Tibial nerve (tissue), 4 donors: ENCODE measurements around the gene ECSIT. TPM values are rescaled to one million over a fixed set of nuclear protein-coding genes. Genes with fewer than 3 reads are reported as not detected.

Source experiments
- DNase-seq, 2 donors: peaks; one replicate each; pipeline ENCODE4 v3.0.0-alpha.2; 2019; ENCODE audit warnings: low spot score in 2 of 2
- H3K27ac ChIP-seq, 4 donors: fragments of 200-600 bp; sonication (generic) in 3 of 4; one replicate each; pipeline ENCODE4 v1.5.1; 2017 to 2019; ENCODE audit warnings: mild to moderate bottlenecking in 1 of 4
- H3K27me3 ChIP-seq, 2 donors: fragments of 200-600 bp; sonication (generic) in 1 of 2; one replicate each; pipeline versions ENCODE4 v1.5.1 to v1.6.0; 2017 to 2019
- H3K36me3 ChIP-seq, 3 donors: fragments of 200-600 bp; sonication (generic); one replicate each; pipeline ENCODE4 v1.5.1; 2018 to 2019
- H3K4me1 ChIP-seq, 4 donors: fragments of 200-600 bp; sonication (generic) in 3 of 4; one replicate each; pipeline ENCODE4 v1.5.1; 2017 to 2019
- H3K4me3 ChIP-seq, 4 donors: fragments of 200-600 bp; sonication (generic) in 3 of 4; one replicate each; pipeline ENCODE4 v1.5.1; 2017 to 2019; ENCODE audit warnings: mild to moderate bottlenecking in 1 of 4, moderate library complexity in 1 of 4
- H3K9me3 ChIP-seq, 4 donors: fragments of 200-600 bp; sonication (generic) in 3 of 4; one replicate each; pipeline ENCODE4 v1.5.1; 2017 to 2019
- EP300 ChIP-seq, 2 donors: sonication (generic); formaldehyde crosslinking; IDR thresholded peaks; one replicate each; pipeline ENCODE4 v1.6.1; 2017; ENCODE audit warnings: antibody characterized with exemption in 2 of 2, mild to moderate bottlenecking in 1 of 2
- POLR2A ChIP-seq, 2 donors: fragments of 450-650 bp; IDR thresholded peaks; one replicate each; pipeline ENCODE4 v1.6.1; 2017; ENCODE audit warnings: antibody characterized with exemption in 2 of 2, mild to moderate bottlenecking in 2 of 2, moderate library complexity in 2 of 2
- WGBS, 2 donors: methylation state at CpG; one replicate each; pipeline ENCODE4 v1.1.5; 2018; 5-methylcytosine and 5-hydroxymethylcytosine counted together
- total RNA-seq, 4 donors: library from RNA; depleted of rRNA; stranded (reverse); fragments of >200 nt; gene quantifications; one replicate each; pipeline ENCODE4 v1.1.0, GENCODE V29; 2016
- TF ChIP-seq, protein P1 (sequence below), 5 experiments: fragments of 200-600 bp in 3 of 5; fragments of 450-650 bp in 2 of 5; sonication (generic) in 3 of 5; IDR thresholded peaks; one replicate each; pipeline ENCODE4 v1.5.1; 2016 to 2019; ENCODE audit warnings: antibody characterized with exemption in 5 of 5, mild to moderate bottlenecking in 3 of 5, moderate library complexity in 2 of 5

Gene ECSIT
- total RNA-seq, 4 donors from 2014 or later, result 45.2 to 81.6 (median 58.4) TPM

DNA sequence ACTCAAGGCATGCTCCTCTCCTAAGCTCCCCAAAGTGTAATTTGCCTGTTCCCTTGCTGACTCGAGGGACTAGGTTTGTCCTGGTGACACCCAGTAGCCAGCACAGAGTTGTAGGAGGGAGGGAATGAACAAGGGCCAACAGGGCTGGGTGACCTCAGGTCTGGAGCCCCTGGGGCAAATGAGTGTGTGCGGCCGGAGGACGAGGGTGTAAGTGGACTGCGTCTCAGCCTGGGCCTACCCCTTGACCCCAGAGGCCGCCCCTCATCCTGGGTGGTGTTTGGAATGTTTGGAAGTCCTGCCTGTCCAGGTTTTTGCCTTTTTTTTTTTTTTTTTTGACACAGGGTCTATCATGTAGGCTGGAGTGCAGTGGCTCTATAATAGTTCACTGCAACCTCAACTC, 22.0 kb downstream of the ECSIT start:
- Histone ChIP-seq H3K36me3 (peaks cover 0 to 34% (median 0%) of the 10 kb centered on the region in 3 donors), H3K27ac (no peak overlapping the region), H3K27me3 (no peaks in the 10 kb centered on the region), H3K4me1 (peaks cover 0 to 15% (median 7%) of the 10 kb centered on the region in 4 donors), H3K9me3 (no peaks in the 10 kb centered on the region), H3K4me3 (no peak overlapping the region)
- DNase-seq, result no peak
- TF ChIP-seq POLR2A (IDR thresholded peaks at IDR 0.05) (no peak), EP300 (IDR thresholded peaks at IDR 0.05) (no peak)
- TF ChIP-seq, protein P1, sequence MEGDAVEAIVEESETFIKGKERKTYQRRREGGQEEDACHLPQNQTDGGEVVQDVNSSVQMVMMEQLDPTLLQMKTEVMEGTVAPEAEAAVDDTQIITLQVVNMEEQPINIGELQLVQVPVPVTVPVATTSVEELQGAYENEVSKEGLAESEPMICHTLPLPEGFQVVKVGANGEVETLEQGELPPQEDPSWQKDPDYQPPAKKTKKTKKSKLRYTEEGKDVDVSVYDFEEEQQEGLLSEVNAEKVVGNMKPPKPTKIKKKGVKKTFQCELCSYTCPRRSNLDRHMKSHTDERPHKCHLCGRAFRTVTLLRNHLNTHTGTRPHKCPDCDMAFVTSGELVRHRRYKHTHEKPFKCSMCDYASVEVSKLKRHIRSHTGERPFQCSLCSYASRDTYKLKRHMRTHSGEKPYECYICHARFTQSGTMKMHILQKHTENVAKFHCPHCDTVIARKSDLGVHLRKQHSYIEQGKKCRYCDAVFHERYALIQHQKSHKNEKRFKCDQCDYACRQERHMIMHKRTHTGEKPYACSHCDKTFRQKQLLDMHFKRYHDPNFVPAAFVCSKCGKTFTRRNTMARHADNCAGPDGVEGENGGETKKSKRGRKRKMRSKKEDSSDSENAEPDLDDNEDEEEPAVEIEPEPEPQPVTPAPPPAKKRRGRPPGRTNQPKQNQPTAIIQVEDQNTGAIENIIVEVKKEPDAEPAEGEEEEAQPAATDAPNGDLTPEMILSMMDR (IDR thresholded peaks at IDR 0.05), result no peak
- 82 to 83% methylated on average over 6 of the region's 6 CpGs for WGBS, 2 donors

DNA sequence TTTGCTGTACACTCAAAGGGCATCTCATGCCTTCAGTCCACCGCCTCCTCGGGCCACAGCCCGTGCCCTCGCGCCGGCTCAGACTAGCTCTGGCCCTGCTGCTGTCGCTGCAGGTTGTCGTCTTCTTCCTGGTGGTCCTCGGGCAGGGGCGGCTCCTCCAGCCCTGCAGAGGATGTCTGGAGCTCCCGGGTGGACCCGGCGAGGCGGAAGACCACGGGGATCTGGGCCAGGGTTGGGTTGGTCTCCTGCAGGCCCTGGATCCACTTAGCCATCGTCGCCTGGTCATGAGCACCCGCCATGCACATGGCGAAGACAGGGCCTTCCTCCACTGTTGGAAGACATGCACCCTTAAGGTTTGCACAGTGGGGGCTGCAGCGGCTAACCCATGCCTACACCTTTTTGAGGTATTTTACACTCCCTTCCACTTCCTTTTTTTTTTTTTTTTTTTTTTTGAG, 22.8 kb downstream of the ECSIT start:
- no peaks in the 10 kb centered on the region for H3K9me3 ChIP-seq
- no peaks in the 10 kb centered on the region for H3K27me3 ChIP-seq
- H3K27ac ChIP-seq, result peak overlapping the region; percentile 94 to 97 (median 96)
- peaks cover 0 to 15% (median 7%) of the 10 kb centered on the region in 4 donors for H3K4me1 ChIP-seq
- no peak for DNase-seq
- WGBS, 2 donors, result 36 to 42% methylated on average over 11 to 16 of the region's 20 CpGs
- no peak for TF ChIP-seq POLR2A (IDR thresholded peaks at IDR 0.05)
- TF ChIP-seq EP300 (IDR thresholded peaks at IDR 0.05), result peak in 1 of 2 donors; percentile 24
- peak overlapping the region; percentile 80 to 97 (median 94) for H3K4me3 ChIP-seq
- peaks cover 0 to 34% (median 0%) of the 10 kb centered on the region in 3 donors for H3K36me3 ChIP-seq

DNA sequence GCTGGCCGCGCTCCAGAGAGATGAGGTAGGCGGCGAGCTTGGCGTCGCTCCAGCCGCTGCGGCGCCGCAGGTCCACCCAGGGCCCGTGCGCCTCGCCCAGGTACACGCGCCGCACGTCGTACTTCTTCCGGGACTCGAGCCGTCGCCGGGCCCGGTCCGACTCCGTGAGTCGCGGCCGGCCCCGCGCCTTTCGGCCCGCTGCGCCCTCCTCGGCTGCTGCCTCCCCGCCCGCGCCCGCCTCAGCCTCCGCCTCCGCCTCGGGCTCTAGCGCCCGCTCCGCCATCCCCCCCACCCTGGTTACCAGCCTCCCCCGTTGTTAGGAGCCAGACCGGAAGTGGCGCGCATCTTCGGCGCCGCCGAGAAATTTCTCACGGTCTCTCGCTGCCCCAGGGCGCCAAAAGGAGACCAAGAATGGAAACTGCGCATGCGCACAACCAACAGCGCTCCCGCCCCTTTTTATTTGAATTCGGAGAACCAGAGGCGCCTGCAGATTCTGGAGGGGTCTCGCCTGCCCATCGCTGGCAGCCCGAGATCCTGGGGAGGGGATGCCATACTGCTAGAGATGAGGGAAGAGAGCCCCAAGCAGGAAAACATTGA, 23.3 kb downstream of the ECSIT start, which contains the start of gene ZNF653:
TSS of gene ZNF653 (minus strand) at position 336 of the 597 bp plus-strand sequence. CDS start at position 283, 53 bp downstream.
- Histone ChIP-seq H3K9me3 (no peaks in the 10 kb centered on the region), H3K27ac (peak within 1 kb of the TSS; percentile 94 to 97 (median 96)), H3K36me3 (peaks cover 0 to 34% (median 0%) of the 10 kb centered on the region in 3 donors), H3K27me3 (no peaks in the 10 kb centered on the region), H3K4me1 (peaks cover 0 to 15% (median 7%) of the 10 kb centered on the region in 4 donors), H3K4me3 (peak within 1 kb of the TSS; percentile 80 to 97 (median 94))
- 0 to 1% methylated on average over 16 to 33 of the region's 65 CpGs for WGBS, 2 donors
- DNase-seq, result peak; percentile 88 to 91
- TF ChIP-seq EP300 (IDR thresholded peaks at IDR 0.05) (peak; percentile 74 to 93), POLR2A (IDR thresholded peaks at IDR 0.05) (peak in 1 of 2 donors; percentile 34)
- TF ChIP-seq, protein P1 (IDR thresholded peaks at IDR 0.05), result no peak

DNA sequence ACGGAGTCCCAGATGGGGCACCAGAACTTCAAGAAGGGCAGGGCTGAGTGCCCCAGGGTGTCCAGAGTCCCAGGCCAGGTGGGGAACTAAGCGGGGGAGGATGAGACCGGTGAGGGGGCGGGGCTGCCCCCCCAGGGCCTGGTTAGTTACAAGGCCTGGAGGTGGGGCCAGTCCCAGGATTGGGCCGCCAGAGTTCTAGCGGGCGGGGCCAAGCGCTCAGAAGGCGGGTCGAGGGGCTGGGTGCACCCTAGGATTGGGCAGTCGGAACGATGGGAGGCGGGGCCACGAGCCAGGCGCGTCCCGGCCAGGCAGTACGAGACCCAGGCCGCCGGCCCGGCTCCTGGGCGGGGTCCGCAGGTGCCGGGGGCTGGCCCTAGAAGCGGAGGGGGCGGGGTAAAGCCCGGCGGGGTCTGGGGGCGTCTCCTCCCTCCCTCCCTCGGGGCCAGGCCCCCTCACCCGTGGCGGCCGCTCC, 23.9 kb downstream of the ECSIT start:
- peak overlapping the region; percentile 80 to 97 (median 94) for H3K4me3 ChIP-seq
- H3K27me3 ChIP-seq, result no peaks in the 10 kb centered on the region
- DNase-seq, result peak; percentile 92 to 93
- peaks cover 0 to 33% (median 0%) of the 10 kb centered on the region in 3 donors for H3K36me3 ChIP-seq
- H3K27ac ChIP-seq, result peak overlapping the region; percentile 94 to 97 (median 96)
- H3K9me3 ChIP-seq, result no peaks in the 10 kb centered on the region
- peaks cover 0 to 15% (median 7%) of the 10 kb centered on the region in 4 donors for H3K4me1 ChIP-seq
- TF ChIP-seq, protein P1 (IDR thresholded peaks at IDR 0.05), result peak in 2 of 5 experiments; percentile 4 to 6
- peak in 1 of 2 donors; percentile 14 for TF ChIP-seq EP300 (IDR thresholded peaks at IDR 0.05)
- TF ChIP-seq POLR2A (IDR thresholded peaks at IDR 0.05), result no peak
- 0 to 7% methylated on average over 3 to 6 of the region's 33 CpGs for WGBS, 2 donors

DNA sequence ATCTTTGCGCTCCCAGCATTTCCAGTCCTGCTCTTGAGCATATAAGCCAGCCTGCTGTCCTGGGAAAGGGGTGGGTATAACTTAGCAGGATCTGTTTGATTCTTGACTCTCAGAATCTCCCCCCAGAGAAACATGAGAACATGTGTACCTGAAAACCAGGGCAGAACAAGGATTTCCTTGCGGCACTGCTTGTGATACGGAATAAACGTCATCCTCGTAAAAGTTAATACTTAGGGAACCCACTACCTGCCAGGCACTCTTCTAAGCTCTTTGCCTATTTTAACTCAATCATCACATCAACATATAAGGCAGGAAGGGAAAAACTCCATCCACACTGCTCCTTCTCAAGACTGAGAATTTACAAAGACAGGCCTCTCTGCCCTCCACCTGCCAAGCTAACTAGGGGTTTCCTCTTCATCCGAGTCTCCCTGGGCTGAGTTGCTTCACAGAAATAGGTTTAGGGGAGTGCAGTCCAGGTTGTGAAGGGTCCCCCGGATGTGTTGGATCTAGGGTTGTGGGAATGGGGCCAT, 24.4 kb downstream of the ECSIT start:
- H3K9me3 ChIP-seq, result no peaks in the 10 kb centered on the region
- WGBS, 2 donors, result 52% methylated on average over 7 of the region's 7 CpGs
- H3K4me3 ChIP-seq, result peak overlapping the region; percentile 80 to 97 (median 94)
- peaks cover 0 to 32% (median 0%) of the 10 kb centered on the region in 3 donors for H3K36me3 ChIP-seq
- H3K27me3 ChIP-seq, result no peaks in the 10 kb centered on the region
- peaks cover 0 to 15% (median 7%) of the 10 kb centered on the region in 4 donors for H3K4me1 ChIP-seq
- TF ChIP-seq, protein P1 (IDR thresholded peaks at IDR 0.05), result no peak
- TF ChIP-seq EP300 (IDR thresholded peaks at IDR 0.05), result no peak
- TF ChIP-seq POLR2A (IDR thresholded peaks at IDR 0.05), result no peak
- peak overlapping the region; percentile 94 to 97 (median 96) for H3K27ac ChIP-seq
- no peak for DNase-seq
